ENCODE data around the gene SEPTIN3. TPM values are rescaled to one million over a fixed set of nuclear protein-coding genes. Genes with fewer than 3 reads are reported as not detected.

SEPTIN3 gene
- total and polyA plus RNA-seq, 10 of the 15 experiments (the other 5 are each of a cell fraction or from before 2014, with no cell fraction given), result 0.05 to 3.1 (median 0.87) TPM

DNA sequence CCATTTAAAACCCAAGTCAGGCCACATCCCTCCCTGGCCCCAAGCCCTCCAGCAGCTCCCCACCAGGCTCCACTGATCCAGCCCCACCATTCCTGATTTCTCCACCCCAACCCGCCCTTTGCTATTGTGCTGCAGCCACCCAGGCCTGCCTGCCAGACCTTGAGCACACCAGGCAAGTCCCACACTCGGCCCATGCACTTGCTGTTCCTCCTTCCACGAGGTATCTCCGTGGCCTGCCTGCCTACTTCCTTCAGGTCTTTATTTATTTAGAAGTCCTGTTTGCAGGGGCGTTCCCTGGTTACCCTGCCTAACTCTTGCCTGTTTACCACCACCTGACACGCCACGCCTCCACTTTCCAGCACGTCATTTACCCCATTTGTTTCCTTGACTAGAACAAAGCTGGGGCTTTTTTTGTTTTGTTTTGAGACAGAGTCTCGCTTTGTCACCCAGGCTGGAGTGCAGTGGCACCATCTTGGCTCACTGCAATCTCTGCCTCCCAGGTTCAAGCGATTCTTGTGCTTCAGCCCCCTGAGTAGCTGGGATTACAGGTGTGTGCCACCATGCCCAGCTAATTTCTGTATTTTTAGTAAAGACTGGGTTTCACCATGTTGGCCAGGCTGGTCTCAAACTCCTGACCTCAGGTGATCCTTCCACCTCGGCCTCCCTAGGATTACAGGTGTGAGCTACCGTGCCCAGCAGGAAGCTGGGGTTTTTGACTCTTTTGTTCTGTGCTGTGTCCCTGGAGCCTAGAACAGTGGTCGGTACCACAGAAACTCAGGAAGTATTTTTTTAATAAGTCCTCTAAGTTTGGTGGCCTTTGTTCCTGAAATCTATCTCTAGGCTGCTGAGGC lies 29.0 kb upstream of the SEPTIN3 start (continued):
- TF ChIP-seq RELB (IDR thresholded peaks at IDR 0.05; ENCODE audit: low read depth), result peak; percentile 100
- TF ChIP-seq POLR2AphosphoS2 (IDR thresholded peaks at IDR 0.05; ENCODE audit: low read depth, low read length), result peak; percentile 96
- TF ChIP-seq, protein P1, sequence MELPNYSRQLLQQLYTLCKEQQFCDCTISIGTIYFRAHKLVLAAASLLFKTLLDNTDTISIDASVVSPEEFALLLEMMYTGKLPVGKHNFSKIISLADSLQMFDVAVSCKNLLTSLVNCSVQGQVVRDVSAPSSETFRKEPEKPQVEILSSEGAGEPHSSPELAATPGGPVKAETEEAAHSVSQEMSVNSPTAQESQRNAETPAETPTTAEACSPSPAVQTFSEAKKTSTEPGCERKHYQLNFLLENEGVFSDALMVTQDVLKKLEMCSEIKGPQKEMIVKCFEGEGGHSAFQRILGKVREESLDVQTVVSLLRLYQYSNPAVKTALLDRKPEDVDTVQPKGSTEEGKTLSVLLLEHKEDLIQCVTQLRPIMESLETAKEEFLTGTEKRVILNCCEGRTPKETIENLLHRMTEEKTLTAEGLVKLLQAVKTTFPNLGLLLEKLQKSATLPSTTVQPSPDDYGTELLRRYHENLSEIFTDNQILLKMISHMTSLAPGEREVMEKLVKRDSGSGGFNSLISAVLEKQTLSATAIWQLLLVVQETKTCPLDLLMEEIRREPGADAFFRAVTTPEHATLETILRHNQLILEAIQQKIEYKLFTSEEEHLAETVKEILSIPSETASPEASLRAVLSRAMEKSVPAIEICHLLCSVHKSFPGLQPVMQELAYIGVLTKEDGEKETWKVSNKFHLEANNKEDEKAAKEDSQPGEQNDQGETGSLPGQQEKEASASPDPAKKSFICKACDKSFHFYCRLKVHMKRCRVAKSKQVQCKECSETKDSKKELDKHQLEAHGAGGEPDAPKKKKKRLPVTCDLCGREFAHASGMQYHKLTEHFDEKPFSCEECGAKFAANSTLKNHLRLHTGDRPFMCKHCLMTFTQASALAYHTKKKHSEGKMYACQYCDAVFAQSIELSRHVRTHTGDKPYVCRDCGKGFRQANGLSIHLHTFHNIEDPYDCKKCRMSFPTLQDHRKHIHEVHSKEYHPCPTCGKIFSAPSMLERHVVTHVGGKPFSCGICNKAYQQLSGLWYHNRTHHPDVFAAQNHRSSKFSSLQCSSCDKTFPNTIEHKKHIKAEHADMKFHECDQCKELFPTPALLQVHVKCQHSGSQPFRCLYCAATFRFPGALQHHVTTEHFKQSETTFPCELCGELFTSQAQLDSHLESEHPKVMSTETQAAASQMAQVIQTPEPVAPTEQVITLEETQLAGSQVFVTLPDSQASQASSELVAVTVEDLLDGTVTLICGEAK (IDR thresholded peaks at IDR 0.05; ENCODE audit: borderline replicate concordance), result no peak; the same call in 1 of the 2 replicates
- TF ChIP-seq CHD1 (IDR thresholded peaks at IDR 0.05; ENCODE audit: low read depth, low read length), result 0 out of 2 replicates have a peak, but pooled peaks have one; percentile 62

Data from GM12878 (cell line).